Hepatocyte (in vitro differentiated cells): ENCODE results near the gene KIF11. TPM values are rescaled to one million over a fixed set of nuclear protein-coding genes. Genes with fewer than 3 reads are reported as not detected.
"Not testable (repeated sequence)": the region's sequence is repeated elsewhere in the genome, so short reads cannot be mapped to it uniquely, and the experiment has no call there.

Source experiments
- DNase-seq: peaks from one replicate; pipeline ENCODE4 v3.0.0-alpha.2; 2016; ENCODE audit warnings: low spot score
- H2AFZ ChIP-seq: fragments of 200-600 bp; sonication (generic); 2 replicates; pipeline ENCODE4 v1.6.0; 2016; ENCODE audit warnings: antibody characterized with exemption, mild to moderate bottlenecking
- H3K27ac ChIP-seq: fragments of 200-600 bp; sonication (generic); 2 replicates; pipeline ENCODE4 v1.5.1; 2016; ENCODE audit warnings: mild to moderate bottlenecking
- H3K27me3 ChIP-seq: fragments of 200-600 bp; sonication (generic); 2 replicates; pipeline ENCODE4 v1.6.1; 2016
- H3K36me3 ChIP-seq: fragments of 200-600 bp; sonication (generic); replicated peaks from 2 replicates; pipeline ENCODE4 v1.5.1; 2016; ENCODE audit warnings: low read depth; ENCODE audit not compliant: insufficient read depth
- H3K4me1 ChIP-seq: fragments of 200-600 bp; sonication (generic); 2 replicates; pipeline ENCODE4 v1.5.1; 2016; ENCODE audit warnings: mild to moderate bottlenecking, moderate library complexity; ENCODE audit not compliant: insufficient read depth
- H3K4me2 ChIP-seq: fragments of 200-600 bp; sonication (generic); 2 replicates; pipeline ENCODE4 v1.6.0; 2016
- H3K4me3 ChIP-seq: fragments of 200-600 bp; sonication (generic); 2 replicates; pipeline ENCODE4 v1.5.1; 2016; ENCODE audit warnings: mild to moderate bottlenecking
- H3K79me2 ChIP-seq: fragments of 200-600 bp; sonication (generic); 2 replicates; pipeline ENCODE4 v1.6.0; 2017; ENCODE audit warnings: mild to moderate bottlenecking
- H3K9me2 ChIP-seq: fragments of 200-600 bp; sonication (generic); replicated peaks from 2 replicates; pipeline ENCODE4 v1.6.0; 2017; ENCODE audit warnings: mild to moderate bottlenecking; ENCODE audit not compliant: insufficient read depth
- H3K9me3 ChIP-seq: fragments of 200-600 bp; sonication (generic); 2 replicates; pipeline ENCODE4 v1.5.1; 2016; ENCODE audit warnings: low read depth, mild to moderate bottlenecking
- H4K20me1 ChIP-seq: fragments of 200-600 bp; sonication (generic); 2 replicates; pipeline ENCODE4 v1.6.0; 2016; ENCODE audit warnings: mild to moderate bottlenecking; ENCODE audit not compliant: insufficient read depth, poor library complexity, severe bottlenecking
- EZH2 ChIP-seq: fragments of 200-600 bp; sonication (generic); IDR thresholded peaks from 2 replicates; pipeline ENCODE4 v1.6.1; 2016; ENCODE audit warnings: antibody characterized with exemption, mild to moderate bottlenecking, borderline replicate concordance
- EZH2phosphoT487 ChIP-seq: fragments of 200-600 bp; sonication (generic); IDR thresholded peaks from one replicate; pipeline ENCODE4 v1.6.1; 2018; ENCODE audit warnings: antibody characterized with exemption, mild to moderate bottlenecking, low read depth, moderate library complexity; ENCODE audit not compliant: unreplicated experiment, severe bottlenecking
- WGBS: methylation state at CpG from one replicate; pipeline ENCODE4 v1.1.6; 2016; ENCODE audit warnings: low lambda C conversion rate; ENCODE audit errors: missing lambda C conversion rate; 5-methylcytosine and 5-hydroxymethylcytosine counted together
- polyA plus RNA-seq: library from polyadenylated mRNA; unstranded; fragments of >200 nt; fragmentation: Nextera tagmentation; extraction: Ambion mirVana; gene quantifications from 2 replicates; pipeline ENCODE4 v1.2.1, GENCODE V29; 2016
- total RNA-seq: library from RNA; depleted of rRNA; stranded (reverse); fragments of >200 nt; gene quantifications from 2 replicates; pipeline ENCODE4 v1.2.3, GENCODE V29; 2014
- TF ChIP-seq, protein P1 (sequence below): fragments of 200-600 bp; sonication (generic); IDR thresholded peaks from 2 replicates; pipeline ENCODE4 v1.5.1; 2016; ENCODE audit warnings: antibody characterized with exemption, mild to moderate bottlenecking; ENCODE audit not compliant: poor library complexity

Gene KIF11
- total and polyA plus RNA-seq, 2 experiments from 2014 or later: 3.2 to 9.2 TPM

DNA sequence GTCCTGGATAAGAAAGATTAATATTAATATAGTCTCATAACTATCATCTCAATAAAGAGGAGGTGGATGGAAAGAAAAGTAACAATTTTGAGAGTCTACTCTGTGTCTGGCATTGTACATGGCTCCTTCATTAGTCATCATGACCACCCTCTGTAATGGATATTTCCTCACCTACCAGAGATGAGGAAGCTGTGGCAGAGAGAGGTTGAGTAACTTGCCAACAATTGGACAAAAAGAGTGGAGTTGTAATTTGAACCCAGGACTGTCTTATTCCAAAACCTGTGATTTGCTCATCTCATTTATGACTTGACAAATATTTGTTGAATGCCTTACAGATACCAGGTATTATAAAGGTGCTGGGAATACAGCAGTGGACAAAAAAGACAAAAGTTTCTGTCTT, 17.0 kb upstream of the KIF11 start:
- Histone ChIP-seq H3K36me3 (no peaks in the 10 kb centered on the region), H3K9me3 (no peaks in the 10 kb centered on the region), H3K4me3 (no peak overlapping the region), H3K27me3 (no peaks in the 10 kb centered on the region), H2AFZ (no peak overlapping the region), H3K4me1 (peaks cover 8% of the 10 kb centered on the region), H3K27ac (no peak overlapping the region), H4K20me1 (peaks cover 4% of the 10 kb centered on the region), H3K79me2 (peaks cover 26% of the 10 kb centered on the region), H3K9me2 (no peaks in the 10 kb centered on the region), H3K4me2 (no peak overlapping the region)
- DNase-seq: no peak
- TF ChIP-seq, protein P1, sequence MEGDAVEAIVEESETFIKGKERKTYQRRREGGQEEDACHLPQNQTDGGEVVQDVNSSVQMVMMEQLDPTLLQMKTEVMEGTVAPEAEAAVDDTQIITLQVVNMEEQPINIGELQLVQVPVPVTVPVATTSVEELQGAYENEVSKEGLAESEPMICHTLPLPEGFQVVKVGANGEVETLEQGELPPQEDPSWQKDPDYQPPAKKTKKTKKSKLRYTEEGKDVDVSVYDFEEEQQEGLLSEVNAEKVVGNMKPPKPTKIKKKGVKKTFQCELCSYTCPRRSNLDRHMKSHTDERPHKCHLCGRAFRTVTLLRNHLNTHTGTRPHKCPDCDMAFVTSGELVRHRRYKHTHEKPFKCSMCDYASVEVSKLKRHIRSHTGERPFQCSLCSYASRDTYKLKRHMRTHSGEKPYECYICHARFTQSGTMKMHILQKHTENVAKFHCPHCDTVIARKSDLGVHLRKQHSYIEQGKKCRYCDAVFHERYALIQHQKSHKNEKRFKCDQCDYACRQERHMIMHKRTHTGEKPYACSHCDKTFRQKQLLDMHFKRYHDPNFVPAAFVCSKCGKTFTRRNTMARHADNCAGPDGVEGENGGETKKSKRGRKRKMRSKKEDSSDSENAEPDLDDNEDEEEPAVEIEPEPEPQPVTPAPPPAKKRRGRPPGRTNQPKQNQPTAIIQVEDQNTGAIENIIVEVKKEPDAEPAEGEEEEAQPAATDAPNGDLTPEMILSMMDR: no peak
- no peak for TF ChIP-seq EZH2phosphoT487
- TF ChIP-seq EZH2: no peak

DNA sequence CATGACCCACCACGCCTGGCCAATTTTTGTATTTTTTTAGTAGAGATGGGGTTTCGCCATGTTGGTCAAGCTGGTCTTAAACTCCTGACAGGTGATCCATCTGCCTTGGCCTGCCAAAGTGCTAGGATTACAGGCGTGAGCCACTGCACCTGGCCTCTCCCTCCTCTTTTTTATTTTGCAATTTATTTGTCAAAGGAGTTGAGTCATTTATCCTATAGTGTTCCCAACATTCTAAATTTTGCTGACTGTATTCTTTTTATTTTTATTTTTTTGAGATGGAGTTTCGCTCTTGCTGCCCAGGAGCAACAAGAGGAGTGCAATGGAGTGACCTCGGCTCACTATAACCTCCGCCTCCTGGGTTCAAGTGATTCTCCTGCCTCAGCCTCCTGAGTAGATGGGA, 10.6 kb upstream of the KIF11 start:
- not testable (repeated sequence) for H2AFZ ChIP-seq, H3K4me1 ChIP-seq, H3K9me3 ChIP-seq, H3K4me3 ChIP-seq, H3K27me3 ChIP-seq, H3K79me2 ChIP-seq, H3K27ac ChIP-seq, H4K20me1 ChIP-seq, H3K9me2 ChIP-seq, DNase-seq, H3K4me2 ChIP-seq, H3K36me3 ChIP-seq
- 97% methylated on average over 6 of the region's 6 CpGs for WGBS

DNA sequence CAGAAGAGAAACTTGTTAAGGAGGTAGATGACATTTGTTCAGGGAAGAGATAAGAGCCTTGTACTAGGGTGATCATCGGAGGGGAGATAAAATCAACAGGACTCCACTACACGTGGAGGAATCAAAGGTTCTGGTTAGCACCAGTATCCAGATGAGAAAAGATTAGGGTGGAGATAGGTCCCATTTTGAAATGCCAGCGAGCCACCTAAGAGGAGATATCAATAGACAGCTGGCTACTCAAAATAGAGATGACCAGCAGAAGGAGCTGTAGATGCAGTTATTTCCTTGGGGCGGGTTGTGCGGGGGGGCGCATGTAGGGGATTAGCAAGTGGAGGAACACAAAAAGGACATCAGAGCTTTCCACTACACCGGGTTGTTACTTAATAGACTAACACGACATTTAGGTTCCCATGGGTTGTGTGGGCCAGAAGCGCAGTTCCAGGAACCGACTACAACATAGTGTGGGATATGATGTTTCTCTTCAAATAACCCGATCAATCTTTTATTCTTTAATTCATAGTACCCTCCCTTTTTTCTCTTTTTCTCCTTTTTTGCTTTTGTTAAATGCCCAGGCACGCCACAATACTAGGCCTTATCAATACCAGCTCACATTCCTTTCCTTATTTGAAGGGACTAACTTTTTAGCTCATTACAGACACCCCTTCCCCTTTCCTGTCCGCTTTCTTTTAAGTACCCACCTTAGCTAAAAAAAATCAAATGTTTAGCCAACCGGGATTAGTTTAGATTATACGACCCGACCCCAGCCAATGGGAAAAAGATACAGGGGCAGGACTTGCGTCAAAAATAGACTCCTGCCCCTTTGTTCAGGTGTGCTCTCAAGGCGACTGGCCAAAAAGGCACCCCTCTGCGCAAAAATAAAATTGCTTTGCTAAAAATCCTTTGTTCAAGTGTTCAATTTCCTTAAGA, 2.0 kb upstream of the KIF11 start:
- H3K9me3 ChIP-seq: no peaks in the 10 kb centered on the region
- WGBS: 32% methylated on average over 19 of the region's 19 CpGs

DNA sequence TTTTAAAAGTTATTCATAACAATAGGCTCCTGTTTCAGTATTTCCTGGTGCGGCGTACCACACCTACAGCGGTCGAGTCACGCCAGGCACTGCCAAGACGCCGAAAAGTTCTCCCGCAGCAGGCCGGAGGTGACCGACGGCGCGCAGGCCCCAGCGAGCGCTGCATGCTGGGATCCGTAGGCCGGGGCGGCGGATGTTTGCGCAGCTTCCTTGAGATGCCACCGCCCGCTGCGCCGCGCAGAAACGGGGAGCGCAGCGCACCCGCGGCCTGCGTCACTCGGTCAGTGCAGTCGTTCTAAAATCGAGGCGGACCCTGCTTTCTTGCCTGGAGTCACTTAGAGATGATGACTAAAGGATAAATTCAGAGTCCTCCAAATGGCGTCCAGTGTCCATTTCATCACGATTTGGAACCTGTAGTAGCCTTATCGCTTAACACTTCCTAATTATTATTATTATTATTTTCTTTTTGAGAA, 1.3 kb upstream of the KIF11 start:
- Histone ChIP-seq H3K27me3 (no peaks in the 10 kb centered on the region), H3K9me3 (no peaks in the 10 kb centered on the region), H3K79me2 (peaks cover 29% of the 10 kb centered on the region), H3K4me2 (peak overlapping the region; percentile 79), H3K27ac (peak overlapping the region; percentile 97), H4K20me1 (no peaks in the 10 kb centered on the region), H3K36me3 (no peaks in the 10 kb centered on the region), H3K9me2 (no peaks in the 10 kb centered on the region), H3K4me1 (peaks cover 4% of the 10 kb centered on the region), H2AFZ (peak overlapping the region; percentile 74), H3K4me3 (peak overlapping the region; percentile 27)
- TF ChIP-seq EZH2phosphoT487 (no peak), EZH2 (no peak)
- TF ChIP-seq, protein P1: no peak
- peak; percentile 95 for DNase-seq
- 4% methylated on average over 38 of the region's 38 CpGs for WGBS

More for the DNA sequence above, 2.0 kb upstream of the KIF11 start:
- Histone ChIP-seq H3K27ac (peak overlapping the region; percentile 97), H3K27me3 (no peaks in the 10 kb centered on the region), H3K79me2 (peaks cover 22% of the 10 kb centered on the region), H3K4me3 (peak overlapping the region; percentile 27), H4K20me1 (no peaks in the 10 kb centered on the region), H3K4me2 (peak overlapping the region; percentile 79), H3K36me3 (no peaks in the 10 kb centered on the region), H3K9me2 (no peaks in the 10 kb centered on the region), H3K4me1 (peaks cover 4% of the 10 kb centered on the region), H2AFZ (peak overlapping the region; percentile 74)
- DNase-seq: peak; percentile 60
- no peak for TF ChIP-seq EZH2phosphoT487
- TF ChIP-seq, protein P1: peak; percentile 41
